Gastrocnemius medialis (tissue), 4 donors: ENCODE measurements around the gene S100A7A. TPM values are rescaled to one million over a fixed set of nuclear protein-coding genes. Genes with fewer than 3 reads are reported as not detected.

Experiments
- ATAC-seq, 2 donors: fragments of 150-250 bp; one replicate each; pipeline ENCODE4 v1.9.1; 2016
- DNase-seq, 2 donors: peaks; one replicate each; pipeline ENCODE4 v3.0.0-alpha.2; 2019
- H3K27ac ChIP-seq, 4 donors: fragments of 200-600 bp; sonication (generic); 1 replicate in 1 of 4; 2 replicates in 3 of 4; pipeline ENCODE4 v1.5.1; 2016 to 2018; ENCODE audit warnings: mild to moderate bottlenecking in 2 of 4, moderate library complexity in 1 of 4
- H3K27me3 ChIP-seq, 3 donors: fragments of 200-600 bp; sonication (generic) in 2 of 3; 1 replicate in 1 of 3; 2 replicates in 2 of 3; pipeline versions ENCODE4 v1.5.1 to v1.6.0; 2016 to 2019; ENCODE audit warnings: mild to moderate bottlenecking in 1 of 3, moderate library complexity in 1 of 3
- H3K36me3 ChIP-seq, 2 donors: fragments of 200-600 bp; sonication (generic) in 1 of 2; one replicate each; pipeline ENCODE4 v1.5.1; 2017 to 2018
- H3K4me1 ChIP-seq, 2 donors: fragments of 200-600 bp; sonication (generic) in 1 of 2; one replicate each; pipeline ENCODE4 v1.5.1; 2016 to 2017; ENCODE audit warnings: mild to moderate bottlenecking in 2 of 2
- H3K4me3 ChIP-seq, 4 donors: fragments of 200-600 bp; sonication (generic) in 3 of 4; 1 replicate in 1 of 4; 2 replicates in 3 of 4; pipeline ENCODE4 v1.5.1; 2016 to 2019; ENCODE audit warnings: mild to moderate bottlenecking in 2 of 4
- H3K9me3 ChIP-seq, 3 donors: fragments of 200-600 bp; sonication (generic) in 2 of 3; 1 replicate in 1 of 3; 2 replicates in 2 of 3; pipeline ENCODE4 v1.5.1; 2016 to 2019
- CTCF ChIP-seq, 5 experiments: fragments of 450-650 bp in 3 of 5; fragments of 200-600 bp in 2 of 5; sonication (generic) in 2 of 5; IDR thresholded peaks in 4 of 5; conservative IDR thresholded peaks in 1 of 5; 1 replicate in 4 of 5; 2 replicates in 1 of 5; pipeline ENCODE4 v1.5.1; 2016 to 2019; ENCODE audit warnings: antibody characterized with exemption in 5 of 5, mild to moderate bottlenecking in 3 of 5, moderate library complexity in 3 of 5
- POLR2A ChIP-seq, 2 donors: fragments of 450-650 bp; IDR thresholded peaks; one replicate each; pipeline ENCODE4 v1.6.1; 2017; ENCODE audit warnings: antibody characterized with exemption in 2 of 2, mild to moderate bottlenecking in 2 of 2, moderate library complexity in 2 of 2
- in situ Hi-C, 4 donors: fragments of 200-750 bp; cut with MboI; loops; one replicate each; pipeline versions ENCODE4 v1.15.0 to v1.8.0; 2017; ENCODE audit warnings: low sequenced_read_pairs in 4 of 4
- intact Hi-C: fragments of 100-400 bp; cut with DNase I; formaldehyde crosslinking; loops from one replicate; pipeline ENCODE4 v1.15.1; 2023; ENCODE audit warnings: low total_unique reads
- total RNA-seq, 4 donors: library from RNA; depleted of rRNA; stranded (reverse); fragments of >200 nt; gene quantifications; one replicate each; pipeline versions ENCODE4 v1.1.0 to v1.2.3, GENCODE V29; 2016

The S100A7A gene
- total RNA-seq, 4 donors from 2014 or later, result not detected

DNA sequence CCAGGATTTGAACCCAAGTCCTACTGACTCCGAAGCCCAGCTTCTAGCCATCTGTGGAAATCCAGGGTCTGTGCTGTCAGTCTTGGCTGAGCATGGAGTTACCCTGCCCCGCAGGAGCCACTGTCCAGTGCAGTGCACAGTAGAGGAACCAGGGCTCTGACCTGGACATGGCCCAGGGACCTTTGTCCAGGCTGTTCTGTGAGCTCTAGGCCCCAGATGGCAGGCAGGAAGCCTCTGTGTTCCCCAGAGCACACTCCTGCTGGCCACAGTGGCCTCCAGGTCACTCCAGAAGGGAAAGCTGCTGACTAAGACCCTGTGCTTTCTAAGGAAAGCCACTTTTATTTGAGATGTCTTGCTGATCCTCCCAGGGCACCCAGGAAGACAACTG, 13.8 kb downstream of the S100A7A start:
- in situ Hi-C loops (no loop called here), intact Hi-C loops (no loop called here)
- no peak overlapping the region for H3K27ac ChIP-seq
- no peaks in the 10 kb centered on the region for H3K36me3 ChIP-seq
- no peak overlapping the region for H3K4me3 ChIP-seq
- TF ChIP-seq POLR2A (IDR thresholded peaks at IDR 0.05) (no peak), CTCF (IDR thresholded peaks at IDR 0.05 in 4 of 5, conservative IDR thresholded peaks at IDR 0.05 in 1 of 5) (no peak)
- H3K9me3 ChIP-seq, result no peaks in the 10 kb centered on the region
- H3K4me1 ChIP-seq, result no peaks in the 10 kb centered on the region
- ATAC-seq (no peak), DNase-seq (no peak)
- peaks cover 0 to 3% (median 0%) of the 10 kb centered on the region in 3 donors for H3K27me3 ChIP-seq

- intact Hi-C loops (no loop called here), in situ Hi-C loops (no loop called here)
- no peak overlapping the region for H3K27ac ChIP-seq
- H3K4me3 ChIP-seq, result no peak overlapping the region
- H3K9me3 ChIP-seq, result no peaks in the 10 kb centered on the region
- H3K36me3 ChIP-seq, result no peaks in the 10 kb centered on the region
- no peak for ATAC-seq
- DNase-seq, result no peak
- peaks cover 0 to 3% (median 0%) of the 10 kb centered on the region in 3 donors for H3K27me3 ChIP-seq
- TF ChIP-seq POLR2A (IDR thresholded peaks at IDR 0.05), result no peak
- TF ChIP-seq CTCF (IDR thresholded peaks at IDR 0.05 in 4 of 5, conservative IDR thresholded peaks at IDR 0.05 in 1 of 5), result no peak
- H3K4me1 ChIP-seq, result no peaks in the 10 kb centered on the region
These were observed 14.2 kb downstream of the S100A7A start for GRCh38 chr1:153430561-153430960.

- no peaks in the 10 kb centered on the region for H3K9me3 ChIP-seq
- no peak for TF ChIP-seq POLR2A (IDR thresholded peaks at IDR 0.05)
- no peak for TF ChIP-seq CTCF (IDR thresholded peaks at IDR 0.05 in 4 of 5, conservative IDR thresholded peaks at IDR 0.05 in 1 of 5)
- intact Hi-C loops (no loop called here), in situ Hi-C loops (no loop called here)
- H3K27ac ChIP-seq, result no peak overlapping the region
- H3K4me1 ChIP-seq, result no peaks in the 10 kb centered on the region
- H3K27me3 ChIP-seq, result peaks cover 0 to 3% (median 0%) of the 10 kb centered on the region in 3 donors
- no peak for DNase-seq
- ATAC-seq, result no peak
- H3K36me3 ChIP-seq, result no peaks in the 10 kb centered on the region
- no peak overlapping the region for H3K4me3 ChIP-seq
These were observed 14.7 kb downstream of the S100A7A start for GRCh38 chr1:153431002-153431401.

DNA sequence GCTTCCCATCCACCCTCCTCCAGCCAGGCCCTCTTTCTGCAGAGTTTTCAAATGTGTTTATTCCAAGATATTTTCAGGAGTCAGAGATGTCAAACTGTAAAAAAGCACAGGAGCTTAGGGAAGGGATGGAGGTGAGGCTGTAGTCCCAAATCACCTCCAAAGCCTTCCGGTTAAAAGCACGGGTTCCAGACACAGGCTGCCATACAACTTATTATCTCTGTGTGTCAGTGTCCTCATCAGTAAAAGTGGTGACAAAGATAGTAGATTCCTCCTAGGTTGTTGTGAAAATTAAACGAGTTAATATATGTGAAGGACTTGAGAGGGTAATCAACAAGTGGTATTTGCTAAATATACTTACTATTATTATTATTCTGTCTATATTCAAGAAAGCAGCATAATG, 15.1 kb downstream of the S100A7A start:
- Histone ChIP-seq H3K36me3 (no peaks in the 10 kb centered on the region), H3K4me1 (no peaks in the 10 kb centered on the region), H3K27ac (no peak overlapping the region), H3K27me3 (peaks cover 0 to 3% (median 0%) of the 10 kb centered on the region in 3 donors), H3K4me3 (no peak overlapping the region), H3K9me3 (no peaks in the 10 kb centered on the region)
- no peak for ATAC-seq
- in situ Hi-C loops (no loop called here), intact Hi-C loops (no loop called here)
- no peak for DNase-seq
- no peak for TF ChIP-seq CTCF (IDR thresholded peaks at IDR 0.05 in 4 of 5, conservative IDR thresholded peaks at IDR 0.05 in 1 of 5)
- no peak for TF ChIP-seq POLR2A (IDR thresholded peaks at IDR 0.05)

DNA sequence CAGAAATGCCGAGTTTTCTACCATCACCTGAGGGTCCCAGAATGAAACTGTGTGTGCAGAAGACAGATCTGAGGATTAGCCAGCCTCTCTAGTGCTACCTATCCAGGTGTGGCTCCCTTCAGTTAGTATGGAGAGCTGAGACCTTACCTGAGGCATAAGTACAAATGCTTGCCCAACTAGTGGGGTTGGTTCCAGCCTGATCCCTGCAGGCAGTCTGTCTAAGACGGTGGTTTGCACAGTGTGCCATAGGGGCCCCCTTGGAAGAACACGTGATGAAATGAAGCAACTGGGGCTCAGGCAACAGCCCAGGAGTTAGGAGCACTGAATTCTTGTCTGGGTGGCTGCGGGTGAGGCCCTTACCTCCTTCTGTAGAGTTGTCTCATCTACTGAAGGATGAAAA, 15.6 kb downstream of the S100A7A start:
- Histone ChIP-seq H3K4me3 (no peak overlapping the region), H3K4me1 (no peaks in the 10 kb centered on the region), H3K36me3 (no peaks in the 10 kb centered on the region), H3K9me3 (no peaks in the 10 kb centered on the region), H3K27ac (no peak overlapping the region), H3K27me3 (no peaks in the 10 kb centered on the region)
- DNase-seq (no peak), ATAC-seq (no peak)
- intact Hi-C loops (no loop called here), in situ Hi-C loops (no loop called here)
- TF ChIP-seq CTCF (IDR thresholded peaks at IDR 0.05 in 4 of 5, conservative IDR thresholded peaks at IDR 0.05 in 1 of 5), result no peak
- TF ChIP-seq POLR2A (IDR thresholded peaks at IDR 0.05), result no peak
